ENCODE results near the gene ATRNL1. TPM values are rescaled to one million over a fixed set of nuclear protein-coding genes. Genes with fewer than 3 reads are reported as not detected.

ATRNL1 gene
- total RNA-seq, 1 donor from 2014 or later = 16.4 TPM

GRCh38 chr10:115762029-115762428 lies 668.9 kb downstream of the ATRNL1 start:
- H3K4me1 ChIP-seq = peaks cover 18% of the 10 kb centered on the region
- TF ChIP-seq EZH2 (IDR thresholded peaks at IDR 0.05) = no peak
- H3K27me3 ChIP-seq = no peaks in the 10 kb centered on the region
- H3K9me3 ChIP-seq (ENCODE audit: low read depth) = no peaks in the 10 kb centered on the region
- Mint-ChIP-seq H3K4me3 (no peak overlapping the region), H3K9me3 (peaks cover 2% of the 10 kb centered on the region), H3K4me1 (peaks cover 12% of the 10 kb centered on the region), H3K36me3 (no peaks in the 10 kb centered on the region), H3K27ac (no peak overlapping the region), H3K27me3 (ENCODE audit: insufficient read depth, low read depth) (no peaks in the 10 kb centered on the region)
- H2AFZ ChIP-seq (replicated peaks) = no peak overlapping the region
- no peak for DNase-seq (ENCODE audit: low spot score)
- H3K4me2 ChIP-seq = no peak overlapping the region
- no peak overlapping the region for H3K4me3 ChIP-seq
- no peak overlapping the region for H3K27ac ChIP-seq
- no peaks in the 10 kb centered on the region for H3K79me2 ChIP-seq (ENCODE audit: low read depth)
- H3K36me3 ChIP-seq = no peaks in the 10 kb centered on the region
- no peak overlapping the region for H3K9ac ChIP-seq
- no peaks in the 10 kb centered on the region for H4K20me1 ChIP-seq (ENCODE audit: low read depth)
- H3F3A ChIP-seq (ENCODE audit: low read depth) = peaks cover 12% of the 10 kb centered on the region

DNA sequence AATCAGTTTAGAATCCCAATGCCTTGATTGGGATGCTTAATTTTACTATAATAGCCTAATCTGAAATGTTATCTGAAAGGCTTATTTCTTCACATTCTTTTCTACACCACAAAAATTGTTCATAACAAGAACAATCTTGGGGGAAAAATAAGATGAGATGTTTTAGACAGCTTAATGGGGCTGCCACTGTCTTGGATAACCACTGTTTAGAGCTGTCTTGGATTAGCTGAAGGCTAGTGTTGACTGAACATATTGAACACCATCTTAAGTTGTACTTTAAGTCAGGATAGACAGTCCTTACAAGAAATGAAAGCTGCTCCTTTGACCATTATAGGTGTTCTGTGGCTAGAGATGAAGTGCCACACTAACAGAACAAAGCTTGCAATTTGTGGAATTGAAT lies 678.6 kb downstream of the ATRNL1 start:
- Mint-ChIP-seq H3K27ac (no peak overlapping the region), H3K4me1 (no peaks in the 10 kb centered on the region), H3K9me3 (no peaks in the 10 kb centered on the region), H3K4me3 (no peak overlapping the region), H3K36me3 (no peaks in the 10 kb centered on the region), H3K27me3 (ENCODE audit: insufficient read depth, low read depth) (no peaks in the 10 kb centered on the region)
- no peak for DNase-seq (ENCODE audit: low spot score)
- Histone ChIP-seq H3K9me3 (ENCODE audit: low read depth) (no peaks in the 10 kb centered on the region), H3K4me1 (no peaks in the 10 kb centered on the region), H3K4me3 (no peak overlapping the region), H2AFZ (replicated peaks) (no peak overlapping the region), H3F3A (ENCODE audit: low read depth) (no peaks in the 10 kb centered on the region), H3K4me2 (no peak overlapping the region), H3K9ac (no peak overlapping the region), H3K79me2 (ENCODE audit: low read depth) (no peaks in the 10 kb centered on the region), H3K27me3 (no peaks in the 10 kb centered on the region), H3K36me3 (no peaks in the 10 kb centered on the region), H4K20me1 (ENCODE audit: low read depth) (no peaks in the 10 kb centered on the region), H3K27ac (no peak overlapping the region)
- no peak for TF ChIP-seq EZH2phosphoT487 (IDR thresholded peaks at IDR 0.05)
- no peak for TF ChIP-seq CTCF (IDR thresholded peaks at IDR 0.05)
- no peak for TF ChIP-seq EZH2 (IDR thresholded peaks at IDR 0.05)

- H3K4me3 Mint-ChIP-seq = no peak overlapping the region
- TF ChIP-seq EZH2phosphoT487 (IDR thresholded peaks at IDR 0.05) (no peak), EZH2 (IDR thresholded peaks at IDR 0.05) (no peak), CTCF (IDR thresholded peaks at IDR 0.05) (no peak)
- Histone ChIP-seq H4K20me1 (ENCODE audit: low read depth) (no peaks in the 10 kb centered on the region), H3K9me3 (ENCODE audit: low read depth) (no peaks in the 10 kb centered on the region), H3K9ac (no peak overlapping the region), H3K4me3 (no peak overlapping the region), H2AFZ (replicated peaks) (no peak overlapping the region), H3K4me2 (no peak overlapping the region), H3K4me1 (no peaks in the 10 kb centered on the region), H3K27ac (no peak overlapping the region), H3K27me3 (no peaks in the 10 kb centered on the region), H3F3A (ENCODE audit: low read depth) (no peaks in the 10 kb centered on the region), H3K36me3 (no peaks in the 10 kb centered on the region), H3K79me2 (ENCODE audit: low read depth) (no peaks in the 10 kb centered on the region)
- H3K36me3 Mint-ChIP-seq = no peaks in the 10 kb centered on the region
- no peak for DNase-seq (ENCODE audit: low spot score)
- H3K9me3 Mint-ChIP-seq = no peaks in the 10 kb centered on the region
- no peaks in the 10 kb centered on the region for H3K4me1 Mint-ChIP-seq
- H3K27me3 Mint-ChIP-seq (ENCODE audit: insufficient read depth, low read depth) = no peaks in the 10 kb centered on the region
- no peak overlapping the region for H3K27ac Mint-ChIP-seq
These were observed 679.4 kb downstream of the ATRNL1 start for GRCh38 chr10:115772606-115773005.

DNA sequence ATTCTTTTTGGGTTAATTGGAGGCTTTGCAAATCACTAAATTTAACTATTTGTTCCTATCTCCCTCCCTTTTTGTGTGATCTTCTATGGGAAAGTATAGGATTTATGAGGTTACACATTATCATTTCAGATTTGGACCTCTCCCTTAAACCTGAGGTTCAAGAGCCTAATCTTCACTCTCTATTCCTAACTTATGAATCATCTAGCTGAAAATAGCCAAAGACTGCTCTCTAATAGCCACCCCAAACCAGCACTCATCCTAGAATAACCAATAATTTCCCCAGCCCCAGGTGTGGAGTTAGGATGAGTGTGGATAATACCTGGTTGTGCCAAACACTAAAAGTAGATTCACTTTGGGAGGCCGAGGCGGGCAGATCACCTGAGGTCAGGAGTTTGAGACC lies 680.7 kb downstream of the ATRNL1 start:
- Histone ChIP-seq H3K4me3 (no peak overlapping the region), H3K27me3 (no peaks in the 10 kb centered on the region), H3K9ac (no peak overlapping the region), H4K20me1 (ENCODE audit: low read depth) (no peaks in the 10 kb centered on the region), H3K36me3 (no peaks in the 10 kb centered on the region), H3K27ac (no peak overlapping the region), H3K9me3 (ENCODE audit: low read depth) (no peaks in the 10 kb centered on the region), H3K4me2 (no peak overlapping the region), H3K79me2 (ENCODE audit: low read depth) (no peaks in the 10 kb centered on the region), H2AFZ (replicated peaks) (no peak overlapping the region), H3K4me1 (no peaks in the 10 kb centered on the region), H3F3A (ENCODE audit: low read depth) (no peaks in the 10 kb centered on the region)
- no peak for DNase-seq (ENCODE audit: low spot score)
- H3K4me3 Mint-ChIP-seq = no peak overlapping the region
- H3K9me3 Mint-ChIP-seq = no peaks in the 10 kb centered on the region
- no peaks in the 10 kb centered on the region for H3K27me3 Mint-ChIP-seq (ENCODE audit: insufficient read depth, low read depth)
- H3K36me3 Mint-ChIP-seq = no peaks in the 10 kb centered on the region
- H3K4me1 Mint-ChIP-seq = no peaks in the 10 kb centered on the region
- TF ChIP-seq EZH2phosphoT487 (IDR thresholded peaks at IDR 0.05) (no peak), EZH2 (IDR thresholded peaks at IDR 0.05) (no peak), CTCF (IDR thresholded peaks at IDR 0.05) (no peak)
- H3K27ac Mint-ChIP-seq = no peak overlapping the region
